K562 (cell line): ENCODE data around the gene RNF20. TPM values are rescaled to one million over a fixed set of nuclear protein-coding genes. Genes with fewer than 3 reads are reported as not detected.

ENCODE experiments used
- ATAC-seq: fragments of 200-7000 bp; cut with Tn5 transposase; 3 replicates; pipeline ENCODE4 v1.9.1; 2020; ENCODE audit warnings: moderate library complexity
- BruUV-seq: library from RNA; stranded (reverse); fragments of 400-500 nt; replicated peaks from 2 replicates; lab custom pipeline; 2021; lab: Mats Ljungman, UMichigan
- CTCF ChIA-PET: fragments of 300-600 bp; formaldehyde crosslinking; extraction: SDS; loops from one replicate; lab custom pipeline; 2021; ENCODE audit warnings: low intra/inter-chr PET ratio; lab: Yijun Ruan, JAX
- POLR2A ChIA-PET: fragments of 300-600, 350-650 bp; sonication (Branson Sonifier 250); formaldehyde crosslinking; extraction: SDS; loops from one replicate; lab custom pipeline; 2021; ENCODE audit warnings: antibody characterized with exemption, inconsistent platforms; lab: Yijun Ruan, JAX
- DNase-seq, 4 experiments: peaks; one replicate each; pipeline versions ENCODE4 v3.0.0 to v3.0.0-alpha.2; 2011 to 2018; ENCODE audit warnings: low spot score in 3 of 4, mixed read lengths in 3 of 4; ENCODE audit errors: extremely low read depth in 1 of 4
- FAIRE-seq: peaks from 2 replicates; lab custom pipeline; 2011; peaks lifted over from hg19 to GRCh38; lab: Jason Lieb, UNC
- H2AFZ ChIP-seq: 2 replicates; pipeline ENCODE4 v1.6.0; 2011; ENCODE audit warnings: low read depth, low read length, control low read depth, inconsistent platforms
- H3K27ac ChIP-seq: fragments of 200-600 bp; 3 replicates; pipeline ENCODE4 v1.8.0; 2011; ENCODE audit warnings: low read depth, mild to moderate bottlenecking, control low read depth, inconsistent platforms, low read length, moderate library complexity, mixed read lengths; ENCODE audit errors: extremely low read depth
- H3K27me3 ChIP-seq, 2 experiments: fragments of 300-600 bp in 1 of 2; 2 replicates in 1 of 2; 3 replicates in 1 of 2; pipeline versions ENCODE4 v1.6.0 to v1.8.0; 2011; ENCODE audit warnings: inconsistent platforms in 2 of 2, low read length in 2 of 2, mild to moderate bottlenecking in 1 of 2, mixed read lengths in 1 of 2, moderate library complexity in 1 of 2; ENCODE audit not compliant: control insufficient read depth in 2 of 2, insufficient read depth in 2 of 2
- H3K36me3 ChIP-seq: fragments of 300-600 bp; 3 replicates; pipeline ENCODE4 v1.8.0; 2011; ENCODE audit warnings: mild to moderate bottlenecking, low read length, inconsistent platforms; ENCODE audit not compliant: control insufficient read depth, insufficient read depth
- H3K4me1 ChIP-seq, 2 experiments: fragments of 200-600 bp in 1 of 2; replicated peaks in 1 of 2; 2 replicates in 1 of 2; 3 replicates in 1 of 2; pipeline versions ENCODE4 v1.5.1 to v1.8.0; 2011; ENCODE audit warnings: inconsistent platforms in 2 of 2, low read length in 2 of 2, mild to moderate bottlenecking in 1 of 2, mixed read lengths in 1 of 2, moderate library complexity in 1 of 2; ENCODE audit not compliant: control insufficient read depth in 2 of 2, insufficient read depth in 2 of 2
- H3K4me2 ChIP-seq: 2 replicates; pipeline ENCODE4 v1.6.1; 2011; ENCODE audit warnings: low read length, control low read depth, inconsistent platforms, mixed read lengths; ENCODE audit not compliant: insufficient read depth
- H3K4me3 ChIP-seq: fragments of 200-600 bp; sonication (generic), shearing (Covaris generic); 2 replicates; pipeline ENCODE4 v1.5.1; 2016; ENCODE audit warnings: control low read depth, inconsistent platforms
- H3K79me2 ChIP-seq: fragments of 200-600 bp; 3 replicates; pipeline ENCODE4 v1.8.0; 2011; ENCODE audit warnings: low read length, inconsistent platforms; ENCODE audit not compliant: control insufficient read depth, insufficient read depth
- H3K9ac ChIP-seq, 2 experiments: 2 replicates each; pipeline versions ENCODE4 v1.6.0 to v1.6.1; 2011; ENCODE audit warnings: low read depth in 2 of 2, low read length in 2 of 2, control low read depth in 1 of 2, inconsistent platforms in 1 of 2, mild to moderate bottlenecking in 1 of 2, mixed read lengths in 1 of 2; ENCODE audit not compliant: insufficient read depth in 1 of 2
- H3K9me1 ChIP-seq: one replicate; pipeline ENCODE4 v1.6.0; 2011; ENCODE audit warnings: inconsistent platforms, mild to moderate bottlenecking, low read length, moderate library complexity; ENCODE audit not compliant: control insufficient read depth, insufficient read depth
- H3K9me3 ChIP-seq: replicated peaks from 2 replicates; pipeline ENCODE4 v1.5.1; 2011; ENCODE audit warnings: low read depth, low read length, inconsistent platforms; ENCODE audit not compliant: control insufficient read depth, insufficient read depth
- H4K20me1 ChIP-seq: replicated peaks from 2 replicates; pipeline ENCODE4 v1.6.1; 2011; ENCODE audit warnings: low read length, inconsistent platforms, mixed read lengths; ENCODE audit not compliant: control insufficient read depth, insufficient read depth
- IRF2 ChIP-seq: sonication (generic); formaldehyde crosslinking; IDR thresholded peaks from 2 replicates; pipeline ENCODE4 v1.8.1; 2022; ENCODE audit warnings: mild to moderate bottlenecking, missing genetic modification reagents
- WGBS: fragments of 100-300 bp; shearing (Covaris generic); methylation state at CpG from one replicate; pipeline ENCODE4 v1.1.6; 2016; ENCODE audit warnings: low coverage, mixed read lengths; ENCODE audit not compliant: insufficient coverage; ENCODE audit errors: missing lambda C conversion rate; 5-methylcytosine and 5-hydroxymethylcytosine counted together
- in situ Hi-C: fragments of 300-500 bp; cut with MboI; formaldehyde crosslinking; loops from 4 replicates; pipeline ENCODE4 v1.15.0; 2018; ENCODE audit warnings: inconsistent platforms, mixed read lengths
- intact Hi-C: fragments of 100-400 bp; cut with micrococcal nuclease; formaldehyde crosslinking; loops from 2 replicates; pipeline ENCODE4 v1.14.2; 2022
- polyA plus RNA-seq, 8 experiments: library from polyadenylated mRNA; depleted of rRNA in 4 of 8; stranded (reverse) in 5 of 8; unstranded in 3 of 8; fragments of >200 nt; fragmentation: Nextera tagmentation in 2 of 8; fragmentation: Illumina TruSeq in 1 of 8; extraction: Ambion mirVana in 2 of 8; extraction: Trizol in 1 of 8; gene quantifications; 2 replicates each; pipeline versions ENCODE4 v1.2.1 to v1.2.3, GENCODE V29; 2011 to 2014; ENCODE audit warnings: inconsistent platforms in 1 of 8, missing spikeins in 1 of 8
- total RNA-seq, 7 experiments: library from RNA; depleted of rRNA in 6 of 7; stranded (reverse); fragments of >200 nt in 6 of 7; fragmentation: Illumina TruSeq in 2 of 7; extraction: Trizol in 2 of 7; gene quantifications; 2 replicates each; pipeline versions ENCODE4 v1.2.1 to v1.2.3, GENCODE V29; 2011 to 2021; ENCODE audit warnings: low replicate concordance in 1 of 7
- TF ChIP-seq, protein P1 (sequence below): fragments of 450-650 bp; IDR thresholded peaks from 2 replicates; pipeline ENCODE4 v1.6.1; 2018; ENCODE audit warnings: mild to moderate bottlenecking, low read depth; ENCODE audit not compliant: partially characterized antibody

Gene RNF20
- total and polyA plus RNA-seq, 9 of the 15 experiments (the other 6 are each of a cell fraction or from before 2014, with no cell fraction given): 5.5 to 25.0 (median 22.1) TPM

DNA sequence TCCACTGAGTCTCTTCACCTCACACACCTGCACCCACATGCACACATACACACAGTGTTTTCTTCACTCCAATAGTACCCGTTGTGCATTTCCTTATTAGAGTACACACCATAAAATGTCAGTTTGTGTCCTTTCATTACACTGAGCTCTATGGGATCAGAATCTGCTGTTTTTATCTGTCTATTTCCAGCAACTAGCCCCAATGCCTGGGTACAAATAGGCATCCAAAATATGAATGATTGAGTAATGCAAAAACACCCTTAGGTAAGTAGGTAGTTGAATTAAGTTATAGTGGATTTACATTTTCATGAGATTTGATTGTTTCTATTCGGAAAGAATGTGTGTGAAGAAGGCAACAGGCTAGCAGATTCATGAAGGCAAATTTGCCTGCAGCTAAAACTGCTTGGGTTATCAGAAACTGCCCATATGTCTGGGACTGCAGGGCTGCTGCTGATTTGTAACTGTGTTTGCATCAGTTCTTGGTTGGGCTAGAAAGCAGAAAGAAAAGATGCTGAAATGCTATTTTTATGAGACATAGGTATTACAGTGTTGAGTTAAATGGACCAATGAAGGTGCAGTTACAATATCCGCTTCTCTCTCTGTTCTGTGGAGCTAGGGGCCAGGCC is 34.2 kb downstream of the RNF20 start:
- Histone ChIP-seq H3K9me3 (no peaks in the 10 kb centered on the region), H3K4me3 (no peak overlapping the region), H3K79me2 (no peaks in the 10 kb centered on the region), H3K9ac (no peak overlapping the region), H2AFZ (no peak overlapping the region), H3K36me3 (peaks cover 10% of the 10 kb centered on the region; the same call in 1 of the 3 replicates), H3K4me1 (peaks cover 18 to 30% of the 10 kb centered on the region in 2 experiments), H3K9me1 (no peaks in the 10 kb centered on the region), H3K4me2 (no peak overlapping the region), H3K27ac (no peak overlapping the region), H3K27me3 (no peaks in the 10 kb centered on the region), H4K20me1 (no peaks in the 10 kb centered on the region)
- intact Hi-C loops: loop anchor here (1.0 kb wide), 1 partner anchor 119 kb away; no protein-coding TSS in a partner anchor
- FAIRE-seq (no peak), DNase-seq (no peak), ATAC-seq (no peak)
- POLR2A ChIA-PET: no interaction called here
- CTCF ChIA-PET: interaction anchor here (1.4 kb wide), 1 partner anchor 119 kb away, joined by 7 read pairs; no protein-coding TSS in a partner anchor
- WGBS: 55% methylated on average over 3 of the region's 3 CpGs
- no peak for TF ChIP-seq IRF2 (CRISPR knock-in tag)
- TF ChIP-seq, protein P1, sequence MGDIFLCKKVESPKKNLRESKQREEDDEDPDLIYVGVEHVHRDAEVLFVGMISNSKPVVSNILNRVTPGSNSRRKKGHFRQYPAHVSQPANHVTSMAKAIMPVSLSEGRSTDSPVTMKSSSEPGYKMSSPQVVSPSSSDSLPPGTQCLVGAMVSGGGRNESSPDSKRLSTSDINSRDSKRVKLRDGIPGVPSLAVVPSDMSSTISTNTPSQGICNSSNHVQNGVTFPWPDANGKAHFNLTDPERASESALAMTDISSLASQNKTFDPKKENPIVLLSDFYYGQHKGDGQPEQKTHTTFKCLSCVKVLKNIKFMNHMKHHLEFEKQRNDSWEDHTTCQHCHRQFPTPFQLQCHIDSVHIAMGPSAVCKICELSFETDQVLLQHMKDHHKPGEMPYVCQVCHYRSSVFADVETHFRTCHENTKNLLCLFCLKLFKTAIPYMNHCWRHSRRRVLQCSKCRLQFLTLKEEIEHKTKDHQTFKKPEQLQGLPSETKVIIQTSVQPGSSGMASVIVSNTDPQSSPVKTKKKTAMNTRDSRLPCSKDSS: no peak
- in situ Hi-C loops: no loop called here
- BruUV-seq: no TSS peak
